Uterus (tissue), 4 donors: ENCODE results near the gene FOLR3. TPM values are rescaled to one million over a fixed set of nuclear protein-coding genes. Genes with fewer than 3 reads are reported as not detected.

ENCODE experiments used
- DNase-seq, 2 donors: peaks; one replicate each; pipeline ENCODE4 v3.0.0-alpha.2; 2019 to 2020
- H3K27ac ChIP-seq, 2 donors: fragments of 200-600 bp; sonication (generic); 1 replicate in 1 of 2; 2 replicates in 1 of 2; pipeline ENCODE4 v1.5.1; 2016 to 2018
- H3K27me3 ChIP-seq, 2 donors: fragments of 200-600 bp; sonication (generic); one replicate each; pipeline ENCODE4 v1.5.1; 2018 to 2019; ENCODE audit warnings: control low read depth in 1 of 2
- H3K36me3 ChIP-seq, 2 donors: fragments of 200-600 bp; sonication (generic); one replicate each; pipeline ENCODE4 v1.5.1; 2019; ENCODE audit warnings: control low read depth in 1 of 2
- H3K4me1 ChIP-seq, 2 donors: fragments of 200-600 bp; sonication (generic); one replicate each; pipeline ENCODE4 v1.5.1; 2018 to 2019; ENCODE audit warnings: control low read depth in 1 of 2
- H3K4me3 ChIP-seq, 2 donors: fragments of 200-600 bp; sonication (generic); 1 replicate in 1 of 2; 2 replicates in 1 of 2; pipeline ENCODE4 v1.5.1; 2018 to 2019; ENCODE audit warnings: mild to moderate bottlenecking in 1 of 2
- H3K9me3 ChIP-seq, 2 donors: fragments of 200-600 bp; sonication (generic); one replicate each; pipeline ENCODE4 v1.5.1; 2019; ENCODE audit warnings: control low read depth in 1 of 2
- CTCF ChIP-seq, 4 experiments: fragments of 200-600 bp in 2 of 4; fragments of 450-650 bp in 2 of 4; sonication (generic) in 2 of 4; IDR thresholded peaks; one replicate each; pipeline ENCODE4 v1.5.1; 2016 to 2019; ENCODE audit warnings: antibody characterized with exemption in 4 of 4, mild to moderate bottlenecking in 2 of 4, moderate library complexity in 1 of 4
- POLR2A ChIP-seq, 2 donors: fragments of 450-650 bp; IDR thresholded peaks; one replicate each; pipeline ENCODE4 v1.6.1; 2016; ENCODE audit warnings: antibody characterized with exemption in 2 of 2, mild to moderate bottlenecking in 1 of 2, moderate library complexity in 1 of 2
- intact Hi-C: fragments of 100-400 bp; cut with DNase I; formaldehyde crosslinking; loops from one replicate; pipeline ENCODE4 v1.15.1; 2023; ENCODE audit warnings: low total_unique reads
- total RNA-seq, 4 donors: library from RNA; depleted of rRNA in 3 of 4; stranded (reverse); fragments of >200 nt in 3 of 4; gene quantifications; one replicate each; pipeline versions ENCODE4 v1.1.0 to v1.2.4, GENCODE V29; 2014 to 2023
- donor health status: DM: yes; HTN: yes; CAD: no.

Gene FOLR3
- total RNA-seq, 4 donors from 2014 or later, result not detected

- intact Hi-C loops, result no loop called here
- peaks cover 0 to 5% of the 10 kb centered on the region in 2 donors for H3K4me1 ChIP-seq
- no peak overlapping the region for H3K4me3 ChIP-seq
- no peak for DNase-seq
- TF ChIP-seq POLR2A (IDR thresholded peaks at IDR 0.05) (no peak), CTCF (IDR thresholded peaks at IDR 0.05) (no peak)
- H3K27me3 ChIP-seq, result no peaks in the 10 kb centered on the region
- no peaks in the 10 kb centered on the region for H3K9me3 ChIP-seq
- no peaks in the 10 kb centered on the region for H3K36me3 ChIP-seq
- H3K27ac ChIP-seq, result no peak overlapping the region
Observed at GRCh38 chr11:72114570-72114969, 21.0 kb upstream of the FOLR3 start.

GRCh38 chr11:72116019-72116755 is 19.3 kb upstream of the FOLR3 start:
- no peak overlapping the region for H3K4me3 ChIP-seq
- H3K9me3 ChIP-seq, result no peaks in the 10 kb centered on the region
- peaks cover 0 to 5% of the 10 kb centered on the region in 2 donors for H3K4me1 ChIP-seq
- TF ChIP-seq CTCF (IDR thresholded peaks at IDR 0.05) (no peak), POLR2A (IDR thresholded peaks at IDR 0.05) (no peak)
- H3K27ac ChIP-seq, result no peak overlapping the region
- H3K27me3 ChIP-seq, result no peaks in the 10 kb centered on the region
- intact Hi-C loops, result no loop called here
- H3K36me3 ChIP-seq, result no peaks in the 10 kb centered on the region
- no peak for DNase-seq

GRCh38 chr11:72119198-72119597 is 16.3 kb upstream of the FOLR3 start:
- TF ChIP-seq CTCF (IDR thresholded peaks at IDR 0.05), result no peak
- no peak for TF ChIP-seq POLR2A (IDR thresholded peaks at IDR 0.05)
- no peak overlapping the region for H3K4me3 ChIP-seq
- DNase-seq, result no peak
- H3K9me3 ChIP-seq, result no peaks in the 10 kb centered on the region
- H3K4me1 ChIP-seq, result no peaks in the 10 kb centered on the region
- no peak overlapping the region for H3K27ac ChIP-seq
- intact Hi-C loops, result no loop called here
- H3K36me3 ChIP-seq, result no peaks in the 10 kb centered on the region
- no peaks in the 10 kb centered on the region for H3K27me3 ChIP-seq

- intact Hi-C loops, result no loop called here
- no peaks in the 10 kb centered on the region for H3K4me1 ChIP-seq
- H3K36me3 ChIP-seq, result no peaks in the 10 kb centered on the region
- DNase-seq, result no peak
- no peak overlapping the region for H3K27ac ChIP-seq
- H3K4me3 ChIP-seq, result no peak overlapping the region
- H3K9me3 ChIP-seq, result no peaks in the 10 kb centered on the region
- TF ChIP-seq POLR2A (IDR thresholded peaks at IDR 0.05), result no peak
- TF ChIP-seq CTCF (IDR thresholded peaks at IDR 0.05), result no peak
- no peaks in the 10 kb centered on the region for H3K27me3 ChIP-seq
Observed at GRCh38 chr11:72120930-72121329, 14.6 kb upstream of the FOLR3 start.

GRCh38 chr11:72122607-72123006 is 12.9 kb upstream of the FOLR3 start:
- TF ChIP-seq CTCF (IDR thresholded peaks at IDR 0.05) (no peak), POLR2A (IDR thresholded peaks at IDR 0.05) (no peak)
- H3K9me3 ChIP-seq, result no peaks in the 10 kb centered on the region
- intact Hi-C loops, result no loop called here
- no peak for DNase-seq
- no peak overlapping the region for H3K27ac ChIP-seq
- no peaks in the 10 kb centered on the region for H3K27me3 ChIP-seq
- H3K36me3 ChIP-seq, result no peaks in the 10 kb centered on the region
- H3K4me1 ChIP-seq, result no peaks in the 10 kb centered on the region
- H3K4me3 ChIP-seq, result no peak overlapping the region
